Measurements from ENCODE around the gene CHST1.

CHST1 gene

DNA sequence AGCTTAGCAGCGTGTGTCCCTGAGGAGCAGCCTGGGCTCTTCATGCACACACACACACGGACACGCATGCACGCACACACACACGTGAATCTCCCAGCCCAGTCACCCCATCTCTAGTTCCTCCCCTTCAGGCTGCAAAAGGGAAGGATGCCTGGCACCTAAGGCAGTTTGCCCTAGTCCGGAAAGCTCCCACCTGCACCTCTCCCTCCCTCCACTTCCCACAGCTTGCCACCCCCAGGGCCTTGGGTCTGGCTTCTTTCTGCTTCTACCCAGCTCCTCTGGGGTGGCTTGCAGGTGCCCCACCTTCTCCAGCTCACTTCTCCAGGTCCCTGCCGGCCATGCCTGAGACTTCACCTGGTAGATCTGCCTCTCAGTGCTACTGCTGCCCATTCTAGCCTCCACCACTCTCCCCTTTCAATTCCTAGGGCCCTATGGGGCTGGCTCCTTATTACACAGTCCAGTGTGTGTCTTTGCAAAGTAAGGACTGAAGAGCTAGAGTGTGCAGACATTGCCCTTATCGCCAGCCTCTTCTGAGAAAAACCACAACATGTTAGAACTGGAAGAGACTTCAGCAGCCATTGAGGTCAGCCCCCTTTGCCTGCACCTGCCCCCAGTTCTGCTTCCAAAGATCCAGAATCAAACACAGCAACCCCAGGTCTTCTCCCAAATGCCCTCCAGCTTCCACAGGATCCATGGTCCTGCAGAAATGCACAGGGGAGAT is 33.5 kb upstream of the CHST1 start:
- DNase-seq (ENCODE audit: low read depth in 1 of 2, low spot score in 1 of 2) = no peak

GRCh38 chr11:45692808-45693453 is 27.5 kb upstream of the CHST1 start:
- DNase-seq (ENCODE audit: low read depth in 1 of 2, low spot score in 1 of 2) = no peak
- no peak overlapping the region for H3K4me3 ChIP-seq (replicated peaks; ENCODE audit: insufficient read depth, low read length)
- H3K27ac ChIP-seq (replicated peaks) = no peak overlapping the region
- H3K27me3 ChIP-seq (ENCODE audit: insufficient read depth, poor library complexity, severe bottlenecking) = peaks cover under 1% of the 10 kb centered on the region
- TF ChIP-seq POLR2AphosphoS5 (IDR thresholded peaks at IDR 0.05; ENCODE audit: low read depth) = no peak
- 0 out of 2 replicates have a peak, but pooled peaks have one; percentile 12 for TF ChIP-seq SPI1 (IDR thresholded peaks at IDR 0.05; ENCODE audit: borderline replicate concordance, low read depth)
- no peak for TF ChIP-seq REST (IDR thresholded peaks at IDR 0.05; ENCODE audit: insufficient replicate concordance, low read depth)
- TF ChIP-seq, protein P1, sequence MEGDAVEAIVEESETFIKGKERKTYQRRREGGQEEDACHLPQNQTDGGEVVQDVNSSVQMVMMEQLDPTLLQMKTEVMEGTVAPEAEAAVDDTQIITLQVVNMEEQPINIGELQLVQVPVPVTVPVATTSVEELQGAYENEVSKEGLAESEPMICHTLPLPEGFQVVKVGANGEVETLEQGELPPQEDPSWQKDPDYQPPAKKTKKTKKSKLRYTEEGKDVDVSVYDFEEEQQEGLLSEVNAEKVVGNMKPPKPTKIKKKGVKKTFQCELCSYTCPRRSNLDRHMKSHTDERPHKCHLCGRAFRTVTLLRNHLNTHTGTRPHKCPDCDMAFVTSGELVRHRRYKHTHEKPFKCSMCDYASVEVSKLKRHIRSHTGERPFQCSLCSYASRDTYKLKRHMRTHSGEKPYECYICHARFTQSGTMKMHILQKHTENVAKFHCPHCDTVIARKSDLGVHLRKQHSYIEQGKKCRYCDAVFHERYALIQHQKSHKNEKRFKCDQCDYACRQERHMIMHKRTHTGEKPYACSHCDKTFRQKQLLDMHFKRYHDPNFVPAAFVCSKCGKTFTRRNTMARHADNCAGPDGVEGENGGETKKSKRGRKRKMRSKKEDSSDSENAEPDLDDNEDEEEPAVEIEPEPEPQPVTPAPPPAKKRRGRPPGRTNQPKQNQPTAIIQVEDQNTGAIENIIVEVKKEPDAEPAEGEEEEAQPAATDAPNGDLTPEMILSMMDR (IDR thresholded peaks at IDR 0.05; ENCODE audit: insufficient read depth, low read length) = no peak
- no peak for TF ChIP-seq GABPA (IDR thresholded peaks at IDR 0.05; ENCODE audit: low read depth)

More for the DNA sequence above, 33.5 kb upstream of the CHST1 start:
- no peak overlapping the region for H3K27ac ChIP-seq (replicated peaks)
- no peak overlapping the region for H3K4me3 ChIP-seq (replicated peaks; ENCODE audit: insufficient read depth, low read length)
- H3K27me3 ChIP-seq (ENCODE audit: insufficient read depth, poor library complexity, severe bottlenecking) = no peaks in the 10 kb centered on the region
- TF ChIP-seq REST (IDR thresholded peaks at IDR 0.05; ENCODE audit: insufficient replicate concordance, low read depth) (no peak), POLR2AphosphoS5 (IDR thresholded peaks at IDR 0.05; ENCODE audit: low read depth) (no peak), GABPA (IDR thresholded peaks at IDR 0.05; ENCODE audit: low read depth) (no peak), SPI1 (IDR thresholded peaks at IDR 0.05; ENCODE audit: borderline replicate concordance, low read depth) (no peak)
- TF ChIP-seq, protein P1 (IDR thresholded peaks at IDR 0.05; ENCODE audit: insufficient read depth, low read length) = no peak

DNA sequence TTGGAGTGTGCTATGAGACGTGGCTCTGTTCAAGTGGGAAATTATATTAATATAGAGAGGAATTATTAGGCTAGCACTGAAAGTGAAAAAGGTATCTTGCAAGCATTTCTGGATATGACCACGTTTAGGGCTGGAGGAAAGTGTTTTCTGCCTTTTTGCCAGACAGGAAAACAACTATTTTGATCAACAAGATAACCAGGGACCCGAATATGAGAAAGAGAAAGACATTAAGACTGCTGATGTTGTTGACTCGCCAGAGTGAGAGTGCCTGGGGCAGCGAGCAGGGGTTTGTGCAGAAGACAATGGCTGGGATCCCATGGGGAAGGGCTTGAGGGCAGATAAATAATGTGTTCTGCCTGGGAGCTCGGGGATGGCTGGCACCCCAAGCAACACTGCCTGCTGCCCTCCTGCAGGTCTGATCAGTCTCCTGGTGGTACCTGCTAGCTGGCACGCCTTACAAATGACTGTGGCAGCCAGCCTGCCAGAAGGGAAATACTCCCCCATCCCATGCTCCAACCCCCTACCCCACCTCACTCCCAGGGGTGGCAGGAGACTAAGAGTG is 23.1 kb upstream of the CHST1 start:
- Histone ChIP-seq H3K4me3 (replicated peaks; ENCODE audit: insufficient read depth, low read length) (no peak overlapping the region), H3K27me3 (ENCODE audit: insufficient read depth, poor library complexity, severe bottlenecking) (peaks cover 2% of the 10 kb centered on the region), H3K27ac (replicated peaks) (no peak overlapping the region)
- TF ChIP-seq, protein P1 (IDR thresholded peaks at IDR 0.05; ENCODE audit: insufficient read depth, low read length) = no peak
- TF ChIP-seq POLR2AphosphoS5 (IDR thresholded peaks at IDR 0.05; ENCODE audit: low read depth) = no peak
- no peak for TF ChIP-seq REST (IDR thresholded peaks at IDR 0.05; ENCODE audit: insufficient replicate concordance, low read depth)
- no peak for DNase-seq (ENCODE audit: low read depth in 1 of 2, low spot score in 1 of 2)
